ENCODE results near the gene PRRC1. TPM values are rescaled to one million over a fixed set of nuclear protein-coding genes. Genes with fewer than 3 reads are reported as not detected.

Gene PRRC1
- polyA plus RNA-seq, 3 donors, result 10.8 to 20.6 (median 17.9) TPM

DNA sequence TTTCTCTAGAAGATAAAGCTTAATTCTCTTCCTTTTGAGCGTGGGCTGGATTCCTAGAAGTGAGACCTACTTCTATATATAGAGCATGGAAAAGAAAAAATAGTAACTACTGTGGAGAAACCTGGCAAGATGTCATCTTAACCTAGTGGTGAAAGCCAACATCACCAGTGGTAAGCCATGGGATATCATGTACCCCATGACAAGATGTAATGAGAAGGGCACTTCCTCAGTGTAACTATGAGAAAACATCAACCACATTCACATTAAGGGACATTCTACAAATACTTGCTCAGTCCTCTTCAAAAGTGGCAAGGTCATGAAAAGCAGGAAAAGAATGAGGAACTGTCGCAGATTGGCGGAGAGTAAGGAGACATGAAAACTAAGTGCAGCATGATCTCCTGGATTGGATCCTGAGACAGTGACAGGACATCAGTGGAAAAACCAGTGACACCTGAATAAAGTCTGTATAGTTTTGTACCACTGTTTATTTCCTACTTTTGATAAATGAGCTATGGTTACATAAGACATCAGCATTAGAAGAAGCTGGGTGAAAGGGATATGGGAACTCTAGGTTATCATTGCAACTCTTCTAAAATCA lies 65.4 kb downstream of the PRRC1 start:
- H3K9me3 ChIP-seq (replicated peaks in 1 of 2; ENCODE audit: control insufficient read depth in 1 of 2, insufficient read depth in 1 of 2, low read length in 2 of 2), result no peaks in the 10 kb centered on the region
- no peak overlapping the region for H3K27ac ChIP-seq (ENCODE audit: low read depth in 1 of 2, low read length in 2 of 2)
- no peak overlapping the region for H2AFZ ChIP-seq (ENCODE audit: insufficient read depth, low read depth, low read length, poor library complexity, severe bottlenecking)
- no peak overlapping the region for H3K27ac Mint-ChIP-seq
- no peaks in the 10 kb centered on the region for H3K79me2 ChIP-seq (ENCODE audit: insufficient read depth, low read length)
- no peaks in the 10 kb centered on the region for H3K4me1 ChIP-seq (ENCODE audit: control insufficient read depth in 1 of 2, insufficient read depth in 2 of 2, low read length in 2 of 2)
- DNase-seq, result no peak
- intact Hi-C loops (cut with micrococcal nuclease), result no loop called here
- peaks cover 1 to 3% (median 2%) of the 10 kb centered on the region in 3 donors for H3K27me3 Mint-ChIP-seq (ENCODE audit: low read depth in 3 of 3)
- no peaks in the 10 kb centered on the region for H4K20me1 ChIP-seq (ENCODE audit: insufficient read depth, low read length)
- TF ChIP-seq, protein P1, sequence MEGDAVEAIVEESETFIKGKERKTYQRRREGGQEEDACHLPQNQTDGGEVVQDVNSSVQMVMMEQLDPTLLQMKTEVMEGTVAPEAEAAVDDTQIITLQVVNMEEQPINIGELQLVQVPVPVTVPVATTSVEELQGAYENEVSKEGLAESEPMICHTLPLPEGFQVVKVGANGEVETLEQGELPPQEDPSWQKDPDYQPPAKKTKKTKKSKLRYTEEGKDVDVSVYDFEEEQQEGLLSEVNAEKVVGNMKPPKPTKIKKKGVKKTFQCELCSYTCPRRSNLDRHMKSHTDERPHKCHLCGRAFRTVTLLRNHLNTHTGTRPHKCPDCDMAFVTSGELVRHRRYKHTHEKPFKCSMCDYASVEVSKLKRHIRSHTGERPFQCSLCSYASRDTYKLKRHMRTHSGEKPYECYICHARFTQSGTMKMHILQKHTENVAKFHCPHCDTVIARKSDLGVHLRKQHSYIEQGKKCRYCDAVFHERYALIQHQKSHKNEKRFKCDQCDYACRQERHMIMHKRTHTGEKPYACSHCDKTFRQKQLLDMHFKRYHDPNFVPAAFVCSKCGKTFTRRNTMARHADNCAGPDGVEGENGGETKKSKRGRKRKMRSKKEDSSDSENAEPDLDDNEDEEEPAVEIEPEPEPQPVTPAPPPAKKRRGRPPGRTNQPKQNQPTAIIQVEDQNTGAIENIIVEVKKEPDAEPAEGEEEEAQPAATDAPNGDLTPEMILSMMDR (IDR thresholded peaks at IDR 0.05), result no peak
- H3K4me3 ChIP-seq (replicated peaks in 1 of 3; ENCODE audit: low read depth in 2 of 3, low read length in 3 of 3), result no peak overlapping the region
- no peak overlapping the region for H3K4me2 ChIP-seq (replicated peaks; ENCODE audit: extremely low read depth, low read length, poor library complexity, severe bottlenecking)
- no peak overlapping the region for H3K4me3 Mint-ChIP-seq
- peaks cover 0 to 7% (median 1%) of the 10 kb centered on the region in 7 donors for H3K9me3 Mint-ChIP-seq
- peaks cover 7% of the 10 kb centered on the region for H3K4me1 Mint-ChIP-seq
- no peaks in the 10 kb centered on the region for H3K36me3 Mint-ChIP-seq
- 33% methylated on average over 2 of the region's 3 CpGs for WGBS (ENCODE audit: insufficient coverage)
- H3K36me3 ChIP-seq (replicated peaks in 1 of 2; ENCODE audit: control insufficient read depth in 1 of 2, insufficient read depth in 2 of 2, low read length in 2 of 2), result no peaks in the 10 kb centered on the region
- no peaks in the 10 kb centered on the region for H3K27me3 ChIP-seq (ENCODE audit: control insufficient read depth in 2 of 2, insufficient read depth in 2 of 2, low read length in 2 of 2)
- H3K9ac ChIP-seq (ENCODE audit: insufficient read depth, low read length, poor library complexity, severe bottlenecking), result no peak overlapping the region

DNA sequence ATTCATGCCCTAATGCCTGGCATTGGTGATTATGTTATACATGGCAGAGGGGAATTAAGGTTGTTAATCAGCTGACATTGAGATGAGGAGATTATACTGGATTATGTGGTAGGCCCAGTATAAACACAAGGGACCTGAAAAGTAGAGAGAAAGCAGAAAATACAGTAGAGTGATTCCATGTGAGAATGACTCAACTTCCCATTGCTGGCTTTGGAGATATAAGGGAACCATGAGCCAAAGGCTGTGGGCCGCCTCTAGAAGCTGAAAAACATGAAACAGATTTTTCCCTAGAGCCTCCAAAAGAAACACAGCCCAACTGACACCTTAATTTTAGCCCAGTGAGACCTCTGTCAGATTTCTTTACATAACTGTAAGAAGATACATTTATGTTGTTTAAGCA lies 66.4 kb downstream of the PRRC1 start:
- Histone ChIP-seq H3K4me3 (replicated peaks in 1 of 3; ENCODE audit: low read depth in 2 of 3, low read length in 3 of 3) (no peak overlapping the region), H3K9ac (ENCODE audit: insufficient read depth, low read length, poor library complexity, severe bottlenecking) (no peak overlapping the region), H4K20me1 (ENCODE audit: insufficient read depth, low read length) (no peaks in the 10 kb centered on the region), H3K4me1 (ENCODE audit: control insufficient read depth in 1 of 2, insufficient read depth in 2 of 2, low read length in 2 of 2) (no peaks in the 10 kb centered on the region), H3K4me2 (replicated peaks; ENCODE audit: extremely low read depth, low read length, poor library complexity, severe bottlenecking) (no peak overlapping the region), H3K27ac (ENCODE audit: low read depth in 1 of 2, low read length in 2 of 2) (no peak overlapping the region), H3K27me3 (ENCODE audit: control insufficient read depth in 2 of 2, insufficient read depth in 2 of 2, low read length in 2 of 2) (no peaks in the 10 kb centered on the region), H3K36me3 (replicated peaks in 1 of 2; ENCODE audit: control insufficient read depth in 1 of 2, insufficient read depth in 2 of 2, low read length in 2 of 2) (no peaks in the 10 kb centered on the region), H3K9me3 (replicated peaks in 1 of 2; ENCODE audit: control insufficient read depth in 1 of 2, insufficient read depth in 1 of 2, low read length in 2 of 2) (no peaks in the 10 kb centered on the region), H3K79me2 (ENCODE audit: insufficient read depth, low read length) (no peaks in the 10 kb centered on the region), H2AFZ (ENCODE audit: insufficient read depth, low read depth, low read length, poor library complexity, severe bottlenecking) (no peak overlapping the region)
- intact Hi-C loops (cut with micrococcal nuclease), result no loop called here
- Mint-ChIP-seq H3K4me3 (no peak overlapping the region), H3K9me3 (peaks cover 0 to 4% (median 1%) of the 10 kb centered on the region in 7 donors), H3K4me1 (peaks cover 7% of the 10 kb centered on the region), H3K27me3 (ENCODE audit: low read depth in 3 of 3) (peaks cover 1 to 3% (median 2%) of the 10 kb centered on the region in 3 donors), H3K27ac (no peak overlapping the region), H3K36me3 (no peaks in the 10 kb centered on the region)
- WGBS (ENCODE audit: insufficient coverage), result no CpG with 5 or more reads among the region's 1 CpG
- no peak for DNase-seq
- TF ChIP-seq, protein P1 (IDR thresholded peaks at IDR 0.05), result no peak

Measured in CD14-positive monocyte (primary cell).